ENCODE measurements around the gene ZNF839. TPM values are rescaled to one million over a fixed set of nuclear protein-coding genes. Genes with fewer than 3 reads are reported as not detected.

Gene ZNF839
- total RNA-seq, 1 donor from 2014 or later, result 14.9 TPM

GRCh38 chr14:102344084-102344483 lies 24.5 kb downstream of the ZNF839 start:
- TF ChIP-seq CTCF (IDR thresholded peaks at IDR 0.05; ENCODE audit: unreplicated experiment), result no peak
- H3K36me3 Mint-ChIP-seq (ENCODE audit: insufficient read depth), result peaks cover 9% of the 10 kb centered on the region

GRCh38 chr14:102344485-102344884 lies 24.9 kb downstream of the ZNF839 start:
- Mint-ChIP-seq H3K27me3 (no peaks in the 10 kb centered on the region), H3K4me3 (ENCODE audit: low read depth) (no peak overlapping the region), H3K4me1 (ENCODE audit: low read depth) (no peaks in the 10 kb centered on the region), H3K27ac (no peak overlapping the region), H3K9me3 (ENCODE audit: low read depth) (no peaks in the 10 kb centered on the region), H3K36me3 (ENCODE audit: insufficient read depth) (peaks cover 9% of the 10 kb centered on the region)
- DNase-seq (ENCODE audit: low spot score, unreplicated experiment), result no peak
- TF ChIP-seq CTCF (IDR thresholded peaks at IDR 0.05; ENCODE audit: unreplicated experiment), result no peak

More at GRCh38 chr14:102344084-102344483, 24.5 kb downstream of the ZNF839 start:
- H3K27ac Mint-ChIP-seq, result no peak overlapping the region
- H3K4me1 Mint-ChIP-seq (ENCODE audit: low read depth), result no peaks in the 10 kb centered on the region
- H3K27me3 Mint-ChIP-seq, result no peaks in the 10 kb centered on the region
- H3K4me3 Mint-ChIP-seq (ENCODE audit: low read depth), result no peak overlapping the region
- H3K9me3 Mint-ChIP-seq (ENCODE audit: low read depth), result no peaks in the 10 kb centered on the region
- DNase-seq (ENCODE audit: low spot score, unreplicated experiment), result no peak

- no peak for DNase-seq (ENCODE audit: low spot score, unreplicated experiment)
- no peaks in the 10 kb centered on the region for H3K9me3 Mint-ChIP-seq (ENCODE audit: low read depth)
- H3K4me1 Mint-ChIP-seq (ENCODE audit: low read depth), result no peaks in the 10 kb centered on the region
- H3K27ac Mint-ChIP-seq, result no peak overlapping the region
- H3K4me3 Mint-ChIP-seq (ENCODE audit: low read depth), result no peak overlapping the region
- no peaks in the 10 kb centered on the region for H3K27me3 Mint-ChIP-seq
- no peak for TF ChIP-seq CTCF (IDR thresholded peaks at IDR 0.05; ENCODE audit: unreplicated experiment)
- H3K36me3 Mint-ChIP-seq (ENCODE audit: insufficient read depth), result peaks cover 12% of the 10 kb centered on the region
Measured at GRCh38 chr14:102345232-102345631, 25.7 kb downstream of the ZNF839 start.

GRCh38 chr14:102346645-102347044 lies 27.1 kb downstream of the ZNF839 start:
- H3K9me3 Mint-ChIP-seq (ENCODE audit: low read depth), result no peaks in the 10 kb centered on the region

GRCh38 chr14:102348376-102348775 lies 28.8 kb downstream of the ZNF839 start:
- Mint-ChIP-seq H3K36me3 (ENCODE audit: insufficient read depth) (peaks cover 12% of the 10 kb centered on the region), H3K9me3 (ENCODE audit: low read depth) (no peaks in the 10 kb centered on the region), H3K4me1 (ENCODE audit: low read depth) (no peaks in the 10 kb centered on the region), H3K27me3 (no peaks in the 10 kb centered on the region), H3K4me3 (ENCODE audit: low read depth) (no peak overlapping the region), H3K27ac (no peak overlapping the region)
- no peak for DNase-seq (ENCODE audit: low spot score, unreplicated experiment)
- TF ChIP-seq CTCF (IDR thresholded peaks at IDR 0.05; ENCODE audit: unreplicated experiment), result no peak

More at GRCh38 chr14:102346645-102347044, 27.1 kb downstream of the ZNF839 start:
- H3K4me3 Mint-ChIP-seq (ENCODE audit: low read depth), result no peak overlapping the region
- peaks cover 12% of the 10 kb centered on the region for H3K36me3 Mint-ChIP-seq (ENCODE audit: insufficient read depth)
- H3K27ac Mint-ChIP-seq, result no peak overlapping the region
- H3K27me3 Mint-ChIP-seq, result no peaks in the 10 kb centered on the region
- no peak for DNase-seq (ENCODE audit: low spot score, unreplicated experiment)
- H3K4me1 Mint-ChIP-seq (ENCODE audit: low read depth), result no peaks in the 10 kb centered on the region
- TF ChIP-seq CTCF (IDR thresholded peaks at IDR 0.05; ENCODE audit: unreplicated experiment), result no peak

All from progenitor cell of endocrine pancreas (in vitro differentiated cells).